Kidney epithelial cell (primary cell): ENCODE data around the gene LOX. TPM values are rescaled to one million over a fixed set of nuclear protein-coding genes. Genes with fewer than 3 reads are reported as not detected.
A peak's percentile ranks its signal among the peaks of the same experiment; 100 is the strongest.

ENCODE experiments used
- DNase-seq: peaks from one replicate; pipeline ENCODE4 v3.0.0-alpha.2; 2010; ENCODE audit warnings: low read depth
- H3K27me3 ChIP-seq: 2 replicates; pipeline ENCODE4 v1.6.0; 2011; ENCODE audit warnings: low read length; ENCODE audit not compliant: control insufficient read depth, insufficient read depth
- H3K36me3 ChIP-seq: 2 replicates; pipeline ENCODE4 v1.5.1; 2011; ENCODE audit warnings: low read length; ENCODE audit not compliant: control insufficient read depth, insufficient read depth
- H3K4me3 ChIP-seq: 2 replicates; pipeline ENCODE4 v1.5.1; 2011; ENCODE audit warnings: low read depth, mild to moderate bottlenecking, control low read depth, low read length
- total RNA-seq: library from RNA; depleted of rRNA; stranded (reverse); fragments of >200 nt; gene quantifications from 2 replicates; pipeline ENCODE4 v1.2.3, GENCODE V29; 2015
- TF ChIP-seq, protein P1 (sequence below): IDR thresholded peaks from 2 replicates; pipeline ENCODE4 v1.5.1; 2011; ENCODE audit warnings: mild to moderate bottlenecking, moderate library complexity, low read length, control low read depth, inconsistent platforms; ENCODE audit not compliant: insufficient read depth, poor library complexity, severe bottlenecking

Gene LOX
- total RNA-seq, 1 donor from 2014 or later = 9.0 TPM

DNA sequence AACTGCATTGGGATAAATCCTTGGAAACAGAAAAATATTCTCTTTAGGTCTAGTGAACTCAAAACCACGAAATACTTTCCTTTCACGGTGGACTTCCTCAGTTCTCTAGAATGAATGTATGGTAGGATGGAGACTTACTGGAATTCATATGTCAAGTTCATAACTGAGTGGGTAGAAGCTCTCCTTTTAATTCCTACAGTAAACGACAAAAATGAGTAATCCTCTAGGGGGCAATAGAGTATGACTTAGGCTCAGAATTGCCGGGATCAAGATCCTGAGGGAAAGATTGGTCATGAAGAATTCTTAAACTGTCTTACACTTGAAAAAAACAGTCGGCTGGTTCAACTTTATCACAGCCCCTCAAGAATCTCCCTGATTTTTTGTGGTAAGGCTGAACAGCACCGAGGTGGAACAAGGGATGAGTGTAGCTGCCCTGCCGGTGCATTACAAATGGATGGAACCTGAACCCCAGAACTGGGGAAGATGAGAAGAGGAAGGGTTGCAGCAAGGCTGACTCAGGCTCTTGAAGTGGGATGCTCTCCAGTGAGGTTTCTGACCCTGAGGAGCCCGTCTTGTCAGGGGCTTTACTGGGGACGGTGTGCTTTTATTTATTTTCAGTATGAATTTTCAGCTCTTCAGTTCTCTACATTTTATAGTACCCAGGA, 14.0 kb upstream of the LOX start:
- TF ChIP-seq, protein P1, sequence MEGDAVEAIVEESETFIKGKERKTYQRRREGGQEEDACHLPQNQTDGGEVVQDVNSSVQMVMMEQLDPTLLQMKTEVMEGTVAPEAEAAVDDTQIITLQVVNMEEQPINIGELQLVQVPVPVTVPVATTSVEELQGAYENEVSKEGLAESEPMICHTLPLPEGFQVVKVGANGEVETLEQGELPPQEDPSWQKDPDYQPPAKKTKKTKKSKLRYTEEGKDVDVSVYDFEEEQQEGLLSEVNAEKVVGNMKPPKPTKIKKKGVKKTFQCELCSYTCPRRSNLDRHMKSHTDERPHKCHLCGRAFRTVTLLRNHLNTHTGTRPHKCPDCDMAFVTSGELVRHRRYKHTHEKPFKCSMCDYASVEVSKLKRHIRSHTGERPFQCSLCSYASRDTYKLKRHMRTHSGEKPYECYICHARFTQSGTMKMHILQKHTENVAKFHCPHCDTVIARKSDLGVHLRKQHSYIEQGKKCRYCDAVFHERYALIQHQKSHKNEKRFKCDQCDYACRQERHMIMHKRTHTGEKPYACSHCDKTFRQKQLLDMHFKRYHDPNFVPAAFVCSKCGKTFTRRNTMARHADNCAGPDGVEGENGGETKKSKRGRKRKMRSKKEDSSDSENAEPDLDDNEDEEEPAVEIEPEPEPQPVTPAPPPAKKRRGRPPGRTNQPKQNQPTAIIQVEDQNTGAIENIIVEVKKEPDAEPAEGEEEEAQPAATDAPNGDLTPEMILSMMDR = peak; percentile 43
- Histone ChIP-seq H3K36me3 (no peaks in the 10 kb centered on the region), H3K27me3 (no peaks in the 10 kb centered on the region), H3K4me3 (no peak overlapping the region)
- DNase-seq = no peak

DNA sequence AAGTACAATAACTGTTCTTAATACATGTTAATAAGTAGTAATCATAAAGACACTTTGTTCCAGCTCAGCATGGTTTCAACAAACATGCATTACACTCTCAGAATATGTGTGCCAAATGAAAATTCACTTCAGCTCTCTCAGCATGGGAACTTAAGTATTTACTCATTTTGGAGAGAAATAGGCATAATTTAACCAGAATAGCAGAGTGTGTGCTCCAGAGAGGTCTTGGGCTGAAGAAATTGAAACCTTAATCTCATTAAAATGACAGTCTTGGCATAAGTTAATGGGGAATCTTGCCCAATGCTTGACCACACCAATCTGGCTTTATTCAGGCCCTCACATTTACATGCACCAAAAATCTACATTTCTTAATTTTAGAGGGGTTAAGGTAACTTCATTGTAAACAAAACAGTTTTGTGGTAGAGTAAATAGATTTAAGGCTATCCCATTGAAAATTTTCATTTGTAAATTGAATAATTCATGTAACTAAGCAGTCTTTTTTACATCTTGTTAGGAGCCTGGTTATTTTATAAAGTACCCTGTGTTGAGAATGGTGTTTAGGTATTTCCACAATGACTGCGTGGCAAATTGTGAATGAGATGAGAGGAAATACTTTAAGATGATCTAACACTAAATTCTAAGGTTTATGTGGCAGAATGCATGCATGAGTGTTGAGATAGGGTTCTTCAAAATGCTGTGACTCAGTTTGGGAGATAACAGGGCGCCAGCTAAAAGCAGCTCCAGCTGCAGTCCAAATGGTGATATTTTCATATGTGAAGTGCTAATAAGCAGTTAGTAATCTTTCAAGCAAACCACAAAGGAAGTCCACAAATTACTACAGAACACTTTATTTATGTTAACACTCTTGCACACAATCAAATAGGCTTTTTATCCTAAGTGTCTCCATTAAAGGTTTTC, 11.3 kb upstream of the LOX start:
- H3K36me3 ChIP-seq = no peaks in the 10 kb centered on the region
- H3K4me3 ChIP-seq = no peak overlapping the region
- H3K27me3 ChIP-seq = no peaks in the 10 kb centered on the region
- TF ChIP-seq, protein P1 = no peak
- DNase-seq = no peak

DNA sequence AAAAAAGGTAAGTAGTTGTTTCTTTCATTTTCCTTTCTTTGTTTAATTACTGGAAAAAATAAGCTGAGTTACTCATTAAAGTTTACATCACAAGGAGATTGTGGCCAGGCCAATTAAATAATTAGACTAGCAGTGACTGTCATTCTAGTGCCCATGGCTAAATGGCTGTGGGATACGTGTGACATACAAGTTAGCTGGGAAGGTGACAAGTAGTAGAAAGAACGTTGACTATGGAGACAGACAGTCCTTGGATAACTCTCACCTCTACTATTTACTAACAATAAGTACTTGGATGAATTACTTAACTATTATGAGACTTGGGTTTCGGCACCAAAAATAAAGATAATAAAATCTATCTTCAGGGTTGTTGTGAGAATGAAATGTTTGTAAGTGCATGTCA, 7.0 kb upstream of the LOX start:
- H3K36me3 ChIP-seq = no peaks in the 10 kb centered on the region
- no peak for DNase-seq
- TF ChIP-seq, protein P1 = no peak
- H3K4me3 ChIP-seq = no peak overlapping the region
- H3K27me3 ChIP-seq = no peaks in the 10 kb centered on the region

DNA sequence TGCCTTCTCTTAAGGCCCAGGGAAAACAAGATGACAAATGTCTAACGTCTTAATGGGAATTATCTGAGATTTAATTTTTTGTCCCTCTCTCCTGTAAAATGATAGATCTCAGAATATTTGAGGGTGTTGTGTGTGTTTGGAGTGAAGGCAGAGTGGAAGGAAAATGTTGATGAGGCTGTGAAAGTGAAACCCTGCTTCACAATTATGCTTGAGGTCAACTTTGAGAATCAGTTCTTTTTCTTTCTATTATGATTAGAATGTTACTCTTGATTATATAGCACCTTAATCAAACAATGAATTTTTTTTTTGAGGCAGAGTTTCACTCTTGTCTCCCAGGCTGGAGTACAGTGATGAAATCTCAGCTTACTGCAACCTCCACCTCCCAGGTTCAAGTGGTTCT, 5.5 kb upstream of the LOX start:
- Histone ChIP-seq H3K36me3 (no peaks in the 10 kb centered on the region), H3K27me3 (no peaks in the 10 kb centered on the region), H3K4me3 (no peak overlapping the region)
- TF ChIP-seq, protein P1 = no peak
- DNase-seq = no peak

DNA sequence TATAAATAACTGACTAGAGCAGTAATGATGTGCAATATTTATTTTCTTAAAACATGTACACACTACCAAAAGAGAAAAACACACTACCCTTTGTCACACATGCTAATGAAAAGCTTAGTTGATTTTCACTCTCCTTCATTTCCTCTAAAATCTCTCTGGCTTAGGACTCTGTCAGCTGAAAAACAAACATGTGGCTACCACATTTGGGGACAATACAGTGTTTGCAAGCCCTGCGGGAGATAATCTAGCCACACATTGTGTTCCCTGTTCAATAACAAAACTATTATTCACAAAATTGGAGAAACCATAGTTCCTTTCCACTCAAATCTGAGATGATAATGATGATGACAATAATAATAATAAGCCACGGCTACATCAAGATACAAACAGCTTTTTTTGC, 3.5 kb upstream of the LOX start:
- TF ChIP-seq, protein P1 = no peak
- DNase-seq = no peak
- Histone ChIP-seq H3K36me3 (no peaks in the 10 kb centered on the region), H3K27me3 (no peaks in the 10 kb centered on the region), H3K4me3 (no peak overlapping the region)
